Stimulated activated CD8-positive, alpha-beta memory T cell treated with anti-CD3 and anti-CD28 coated beads, Interleukin-12 subunit alpha, Interleukin-12 subunit beta, amount 100 ng/mL, for 24 hours (primary cell): ENCODE measurements around the gene AJAP1.
"Not testable (repeated sequence)": the region's sequence is repeated elsewhere in the genome, so short reads cannot be mapped to it uniquely, and the experiment has no call there.

Source experiments
- DNase-seq: peaks from one replicate; pipeline ENCODE4 v3.0.0-alpha.2; 2020; ENCODE audit errors: extremely low read depth

AJAP1 gene

GRCh38 chr1:4653796-4654725, at the start of gene AJAP1:
AJAP1 (plus strand) TSS chr1:4654609; CDS start chr1:4655426, 817 bp downstream.
- no peak for DNase-seq

- no peak for DNase-seq
Observed at GRCh38 chr1:4605158-4605557, 49.3 kb upstream of the AJAP1 start.

- no peak for DNase-seq
Observed at GRCh38 chr1:4611563-4612341, 42.7 kb upstream of the AJAP1 start.

GRCh38 chr1:4612991-4613390, 41.4 kb upstream of the AJAP1 start:
- DNase-seq: no peak

- DNase-seq: no peak
Observed at GRCh38 chr1:4613606-4614370, 40.6 kb upstream of the AJAP1 start.

- DNase-seq: no peak
Observed at GRCh38 chr1:4614371-4615137, 39.9 kb upstream of the AJAP1 start.

- DNase-seq: no peak
Observed at GRCh38 chr1:4615138-4615470, 39.3 kb upstream of the AJAP1 start.

GRCh38 chr1:4615501-4615900, 38.9 kb upstream of the AJAP1 start:
- DNase-seq: no peak

- no peak for DNase-seq
Observed at GRCh38 chr1:4616831-4617465, 37.5 kb upstream of the AJAP1 start.

GRCh38 chr1:4617506-4617905, 36.9 kb upstream of the AJAP1 start:
- no peak for DNase-seq

- not testable (repeated sequence) for DNase-seq
Observed at GRCh38 chr1:4618827-4619226, 35.6 kb upstream of the AJAP1 start.

- no peak for DNase-seq
Observed at GRCh38 chr1:4621646-4622045, 32.8 kb upstream of the AJAP1 start.

- DNase-seq: no peak
Observed at GRCh38 chr1:4622821-4623220, 31.6 kb upstream of the AJAP1 start.

- DNase-seq: no peak
Observed at GRCh38 chr1:4624141-4624715, 30.2 kb upstream of the AJAP1 start.

GRCh38 chr1:4624801-4625200, 29.6 kb upstream of the AJAP1 start:
- DNase-seq: no peak

- DNase-seq: no peak
Observed at GRCh38 chr1:4626061-4626460, 28.3 kb upstream of the AJAP1 start.

- no peak for DNase-seq
Observed at GRCh38 chr1:4626560-4627319, 27.7 kb upstream of the AJAP1 start.

- DNase-seq: no peak
Observed at GRCh38 chr1:4627353-4627752, 27.1 kb upstream of the AJAP1 start.

GRCh38 chr1:4628992-4629391, 25.4 kb upstream of the AJAP1 start:
- DNase-seq: no peak

- DNase-seq: no peak
Observed at GRCh38 chr1:4630561-4630960, 23.8 kb upstream of the AJAP1 start.
